ENCODE results near the gene SLC15A1.
"Not testable (repeated sequence)": the region's sequence is repeated elsewhere in the genome, so short reads cannot be mapped to it uniquely, and the experiment has no call there.

SLC15A1 gene

GRCh38 chr13:98652721-98653462 lies 99.6 kb downstream of the SLC15A1 start:
- DNase-seq: no peak

- DNase-seq: no peak
These were observed 100.2 kb downstream of the SLC15A1 start for GRCh38 chr13:98652276-98652675.

- no peak for DNase-seq
These were observed 100.7 kb downstream of the SLC15A1 start for GRCh38 chr13:98651744-98652143.

DNA sequence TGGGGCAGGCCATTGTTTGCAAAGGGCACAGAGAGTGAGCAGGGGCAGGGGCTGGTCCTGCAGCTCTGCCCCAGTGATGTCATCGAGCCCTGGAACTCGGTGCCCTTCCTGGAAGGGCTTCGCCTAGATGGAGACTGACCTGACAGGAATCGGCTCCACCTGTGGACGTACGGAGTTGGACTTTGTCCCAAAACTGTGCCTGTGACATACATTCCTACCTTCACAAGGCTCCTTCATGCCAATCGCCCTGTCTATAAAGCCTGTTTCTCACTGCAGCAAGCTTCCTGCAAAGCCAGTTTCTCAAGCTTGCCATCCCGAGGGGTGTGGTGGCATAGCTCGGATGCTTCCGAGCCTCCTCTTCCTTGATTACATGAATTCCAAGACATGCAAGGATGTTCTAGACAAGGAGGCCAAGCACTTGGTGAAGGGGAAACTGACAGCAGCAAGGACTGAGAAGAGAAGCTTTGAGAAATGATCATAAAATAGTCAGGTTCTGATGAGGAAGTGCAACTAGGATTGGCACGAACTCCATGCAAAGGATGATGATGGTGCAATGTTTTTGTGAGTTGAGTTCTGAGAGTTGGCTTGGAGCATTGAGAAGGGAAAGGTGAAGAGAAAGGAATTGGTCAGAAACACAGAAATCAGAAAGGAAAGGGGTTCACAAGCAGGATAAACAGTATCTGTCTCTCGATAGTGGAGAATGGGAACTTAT lies 101.9 kb downstream of the SLC15A1 start:
- DNase-seq: no peak

GRCh38 chr13:98649861-98650260 lies 102.6 kb downstream of the SLC15A1 start:
- DNase-seq: no peak

DNA sequence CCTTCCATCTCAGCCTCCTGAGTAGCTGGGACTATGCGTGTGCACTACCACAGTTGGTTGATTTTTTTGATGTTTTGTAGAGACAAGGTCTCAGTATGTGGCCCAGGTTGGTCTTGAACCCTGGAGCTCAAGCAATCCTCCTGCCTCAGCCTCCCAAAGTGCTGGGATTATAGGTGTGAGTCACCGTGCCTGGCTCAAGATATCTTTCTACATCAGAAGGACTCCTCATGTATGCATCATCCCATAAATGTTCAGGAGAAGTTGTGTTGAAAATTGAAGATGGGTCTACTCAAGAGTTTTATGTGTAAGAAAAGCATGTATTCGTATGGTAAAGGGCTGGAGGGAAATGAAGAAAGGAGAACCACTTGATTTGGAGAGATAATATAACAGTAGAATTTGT lies 103.8 kb downstream of the SLC15A1 start:
- no peak for DNase-seq

GRCh38 chr13:98648141-98648540 lies 104.3 kb downstream of the SLC15A1 start:
- no peak for DNase-seq

GRCh38 chr13:98647121-98647520 lies 105.4 kb downstream of the SLC15A1 start:
- DNase-seq: no peak

GRCh38 chr13:98643479-98643878 lies 109.0 kb downstream of the SLC15A1 start:
- no peak for DNase-seq

DNA sequence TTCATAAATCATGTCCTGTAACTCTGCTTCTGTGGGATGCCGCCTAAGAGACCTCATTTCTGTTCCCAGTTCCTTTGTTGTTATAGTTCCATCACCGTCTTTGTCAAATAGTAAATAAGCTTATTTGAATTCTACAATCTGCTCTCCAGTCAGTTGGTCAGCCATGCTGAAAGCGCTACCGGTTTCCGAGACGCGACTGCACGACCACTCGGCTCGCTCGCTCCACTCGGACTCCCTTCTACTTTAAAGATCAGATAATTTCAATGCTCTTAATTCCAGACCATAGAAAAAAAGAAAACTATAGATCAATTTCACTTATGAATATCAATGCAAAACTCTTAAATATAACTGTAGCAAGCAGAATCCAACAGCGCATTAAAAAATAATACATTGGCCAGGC lies 111.4 kb downstream of the SLC15A1 start:
- DNase-seq: no peak

- not testable (repeated sequence) for DNase-seq
These were observed 112.7 kb downstream of the SLC15A1 start for GRCh38 chr13:98639785-98640184.

DNA sequence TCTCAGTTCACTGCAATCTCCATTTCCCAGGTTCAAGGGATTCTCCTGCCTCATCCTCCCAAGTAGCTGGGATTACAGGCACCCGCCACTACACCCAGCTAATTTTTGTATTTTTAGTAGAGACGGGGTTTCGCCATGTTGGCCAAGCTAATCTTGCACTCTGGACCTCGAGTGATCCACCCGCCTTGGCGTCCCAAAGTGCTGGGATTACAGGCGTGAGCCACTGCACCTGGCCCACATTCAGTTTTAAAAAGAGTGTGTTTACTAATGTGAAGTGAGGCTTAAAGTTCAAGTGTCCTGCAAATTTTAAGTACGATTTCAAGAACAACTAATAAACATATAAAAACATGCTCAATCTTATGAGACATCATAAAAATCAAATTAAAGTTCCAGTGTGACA lies 114.1 kb downstream of the SLC15A1 start:
- DNase-seq: not testable (repeated sequence)

Measured in COR-L47 (cell line).